Tibial nerve (tissue), 3 donors: ENCODE measurements around the gene RBP2.

Source experiments
- POLR2A ChIP-seq, 2 donors: fragments of 450-650 bp; IDR thresholded peaks; one replicate each; pipeline ENCODE4 v1.6.1; 2017; ENCODE audit warnings: antibody characterized with exemption in 2 of 2, mild to moderate bottlenecking in 2 of 2, moderate library complexity in 2 of 2
- TF ChIP-seq, protein P1 (sequence below), 5 experiments: fragments of 200-600 bp in 3 of 5; fragments of 450-650 bp in 2 of 5; sonication (generic) in 3 of 5; IDR thresholded peaks; one replicate each; pipeline ENCODE4 v1.5.1; 2016 to 2019; ENCODE audit warnings: antibody characterized with exemption in 5 of 5, mild to moderate bottlenecking in 3 of 5, moderate library complexity in 2 of 5

DNA sequence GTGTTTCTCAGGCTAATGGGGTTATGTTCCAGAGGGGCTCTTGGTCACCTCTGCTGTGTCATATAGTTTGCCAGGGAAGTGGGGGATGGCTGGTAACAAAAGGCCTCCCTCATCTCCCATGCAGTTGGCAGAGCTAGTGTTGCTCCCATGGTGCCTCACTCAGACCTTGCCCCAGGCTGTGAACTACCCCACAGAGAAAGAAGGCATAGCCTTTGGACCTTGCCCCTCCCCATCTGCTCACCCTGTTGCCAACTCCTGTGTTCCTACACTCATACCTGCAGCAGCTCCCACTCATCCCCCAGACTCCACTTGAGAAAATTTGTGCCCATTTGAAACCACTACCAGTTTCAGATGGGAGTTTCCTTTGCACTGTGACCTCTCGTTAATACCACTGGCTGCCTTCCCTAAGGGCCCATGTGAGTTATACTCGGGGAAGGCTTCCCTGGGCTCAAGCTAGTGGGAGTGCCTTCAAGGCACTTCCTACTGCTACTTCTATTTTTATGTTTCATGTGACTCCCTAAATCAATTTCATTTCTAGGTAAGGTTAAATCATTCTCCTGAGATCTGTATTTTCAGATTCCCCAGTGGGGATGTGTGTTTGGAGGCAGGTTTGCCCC, 61.6 kb downstream of the RBP2 start:
- TF ChIP-seq POLR2A (IDR thresholded peaks at IDR 0.05): no peak
- TF ChIP-seq, protein P1, sequence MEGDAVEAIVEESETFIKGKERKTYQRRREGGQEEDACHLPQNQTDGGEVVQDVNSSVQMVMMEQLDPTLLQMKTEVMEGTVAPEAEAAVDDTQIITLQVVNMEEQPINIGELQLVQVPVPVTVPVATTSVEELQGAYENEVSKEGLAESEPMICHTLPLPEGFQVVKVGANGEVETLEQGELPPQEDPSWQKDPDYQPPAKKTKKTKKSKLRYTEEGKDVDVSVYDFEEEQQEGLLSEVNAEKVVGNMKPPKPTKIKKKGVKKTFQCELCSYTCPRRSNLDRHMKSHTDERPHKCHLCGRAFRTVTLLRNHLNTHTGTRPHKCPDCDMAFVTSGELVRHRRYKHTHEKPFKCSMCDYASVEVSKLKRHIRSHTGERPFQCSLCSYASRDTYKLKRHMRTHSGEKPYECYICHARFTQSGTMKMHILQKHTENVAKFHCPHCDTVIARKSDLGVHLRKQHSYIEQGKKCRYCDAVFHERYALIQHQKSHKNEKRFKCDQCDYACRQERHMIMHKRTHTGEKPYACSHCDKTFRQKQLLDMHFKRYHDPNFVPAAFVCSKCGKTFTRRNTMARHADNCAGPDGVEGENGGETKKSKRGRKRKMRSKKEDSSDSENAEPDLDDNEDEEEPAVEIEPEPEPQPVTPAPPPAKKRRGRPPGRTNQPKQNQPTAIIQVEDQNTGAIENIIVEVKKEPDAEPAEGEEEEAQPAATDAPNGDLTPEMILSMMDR (IDR thresholded peaks at IDR 0.05): no peak
